ENCODE results near the gene ATP2A3.

Gene ATP2A3

DNA sequence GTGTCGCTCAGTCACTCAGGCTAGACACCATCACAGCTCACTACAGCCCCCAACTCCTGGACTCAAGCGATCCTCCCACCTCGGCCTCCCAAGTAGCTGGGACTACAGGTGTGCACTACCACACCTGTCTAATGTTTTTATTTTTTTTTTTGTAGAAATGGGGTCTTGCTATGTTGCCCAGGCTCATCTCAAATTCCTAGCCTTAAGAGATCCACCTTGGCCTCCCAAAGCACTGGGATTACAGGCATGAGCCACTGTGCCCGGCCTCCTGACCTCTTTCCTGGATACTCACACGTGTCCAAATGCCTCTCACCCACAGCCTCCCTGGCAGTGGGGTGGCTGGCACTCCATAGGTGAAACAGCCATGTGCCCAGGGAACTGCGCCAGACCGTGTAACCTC is 88.9 kb downstream of the ATP2A3 start:
- no peak for TF ChIP-seq SIN3A (IDR thresholded peaks at IDR 0.05; ENCODE audit: borderline replicate concordance, insufficient read depth, low read length)
- TF ChIP-seq POLR2AphosphoS5 (IDR thresholded peaks at IDR 0.05; ENCODE audit: low read depth, low read length) = no peak
- no peak for TF ChIP-seq TAF1 (IDR thresholded peaks at IDR 0.05; ENCODE audit: borderline replicate concordance, insufficient read depth, low read length)
- TF ChIP-seq, protein P1, sequence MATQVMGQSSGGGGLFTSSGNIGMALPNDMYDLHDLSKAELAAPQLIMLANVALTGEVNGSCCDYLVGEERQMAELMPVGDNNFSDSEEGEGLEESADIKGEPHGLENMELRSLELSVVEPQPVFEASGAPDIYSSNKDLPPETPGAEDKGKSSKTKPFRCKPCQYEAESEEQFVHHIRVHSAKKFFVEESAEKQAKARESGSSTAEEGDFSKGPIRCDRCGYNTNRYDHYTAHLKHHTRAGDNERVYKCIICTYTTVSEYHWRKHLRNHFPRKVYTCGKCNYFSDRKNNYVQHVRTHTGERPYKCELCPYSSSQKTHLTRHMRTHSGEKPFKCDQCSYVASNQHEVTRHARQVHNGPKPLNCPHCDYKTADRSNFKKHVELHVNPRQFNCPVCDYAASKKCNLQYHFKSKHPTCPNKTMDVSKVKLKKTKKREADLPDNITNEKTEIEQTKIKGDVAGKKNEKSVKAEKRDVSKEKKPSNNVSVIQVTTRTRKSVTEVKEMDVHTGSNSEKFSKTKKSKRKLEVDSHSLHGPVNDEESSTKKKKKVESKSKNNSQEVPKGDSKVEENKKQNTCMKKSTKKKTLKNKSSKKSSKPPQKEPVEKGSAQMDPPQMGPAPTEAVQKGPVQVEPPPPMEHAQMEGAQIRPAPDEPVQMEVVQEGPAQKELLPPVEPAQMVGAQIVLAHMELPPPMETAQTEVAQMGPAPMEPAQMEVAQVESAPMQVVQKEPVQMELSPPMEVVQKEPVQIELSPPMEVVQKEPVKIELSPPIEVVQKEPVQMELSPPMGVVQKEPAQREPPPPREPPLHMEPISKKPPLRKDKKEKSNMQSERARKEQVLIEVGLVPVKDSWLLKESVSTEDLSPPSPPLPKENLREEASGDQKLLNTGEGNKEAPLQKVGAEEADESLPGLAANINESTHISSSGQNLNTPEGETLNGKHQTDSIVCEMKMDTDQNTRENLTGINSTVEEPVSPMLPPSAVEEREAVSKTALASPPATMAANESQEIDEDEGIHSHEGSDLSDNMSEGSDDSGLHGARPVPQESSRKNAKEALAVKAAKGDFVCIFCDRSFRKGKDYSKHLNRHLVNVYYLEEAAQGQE (IDR thresholded peaks at IDR 0.05; ENCODE audit: insufficient read depth in 1 of 2, low read depth in 2 of 2, low read length in 2 of 2) = no peak
- no peak for TF ChIP-seq FOXP2 (optimal IDR thresholded peaks at IDR 0.05; ENCODE audit: borderline replicate concordance, extremely low read depth, extremely low read length, insufficient read depth)

Measured in PFSK-1 (cell line).